ENCODE data around the gene OR10K2. TPM values are rescaled to one million over a fixed set of nuclear protein-coding genes. Genes with fewer than 3 reads are reported as not detected.

The OR10K2 gene
- total and polyA plus RNA-seq, 9 of the 15 experiments (the other 6 are each of a cell fraction or from before 2014, with no cell fraction given), result not detected

- Histone ChIP-seq H3K4me2 (ENCODE audit: insufficient read depth, low read length) (no peak within 1 kb of the TSS), H2AFZ (ENCODE audit: low read depth, low read length) (no peak within 1 kb of the TSS), H3K27me3 (ENCODE audit: control insufficient read depth in 2 of 2, insufficient read depth in 2 of 2, low read length in 2 of 2) (no peaks in the 10 kb centered on the region), H3K79me2 (ENCODE audit: control insufficient read depth, insufficient read depth, low read length) (no peaks in the 10 kb centered on the region), H3K4me3 (no peak within 1 kb of the TSS), H4K20me1 (replicated peaks; ENCODE audit: control insufficient read depth, insufficient read depth, low read length) (no peaks in the 10 kb centered on the region), H3K9me3 (replicated peaks; ENCODE audit: control insufficient read depth, insufficient read depth, low read depth, low read length) (no peaks in the 10 kb centered on the region), H3K36me3 (ENCODE audit: control insufficient read depth, insufficient read depth, low read length) (no peaks in the 10 kb centered on the region), H3K4me1 (replicated peaks in 1 of 2; ENCODE audit: control insufficient read depth in 2 of 2, insufficient read depth in 2 of 2, low read length in 2 of 2) (no peaks in the 10 kb centered on the region), H3K27ac (ENCODE audit: extremely low read depth, low read depth, low read length) (no peak within 1 kb of the TSS), H3K9ac (ENCODE audit: insufficient read depth in 1 of 2, low read depth in 2 of 2, low read length in 2 of 2) (no peak within 1 kb of the TSS), H3K9me1 (ENCODE audit: control insufficient read depth, insufficient read depth, low read length) (no peaks in the 10 kb centered on the region)
- ChIA-PET CTCF (ENCODE audit: low intra/inter-chr PET ratio) (no interaction called here), POLR2A (no interaction called here)
- intact Hi-C loops (cut with micrococcal nuclease) (no loop called here), in situ Hi-C loops (cut with MboI) (no loop called here)
- BruUV-seq (replicated peaks), result no TSS peak
- FAIRE-seq (no peak), ATAC-seq (no peak), DNase-seq (ENCODE audit: extremely low read depth in 1 of 4, low spot score in 3 of 4) (no peak)
- TF ChIP-seq CREB5 (CRISPR knock-in tag; IDR thresholded peaks at IDR 0.05) (no peak), FOXJ3 (CRISPR knock-in tag; IDR thresholded peaks at IDR 0.05) (no peak), MCM7 (IDR thresholded peaks at IDR 0.05) (no peak), SIX5 (IDR thresholded peaks at IDR 0.05; ENCODE audit: borderline replicate concordance in 1 of 2, insufficient read depth in 1 of 2, low read depth in 1 of 2, low read length in 2 of 2) (no peak), THRA (IDR thresholded peaks at IDR 0.05) (no peak)
- TF ChIP-seq, protein P1, sequence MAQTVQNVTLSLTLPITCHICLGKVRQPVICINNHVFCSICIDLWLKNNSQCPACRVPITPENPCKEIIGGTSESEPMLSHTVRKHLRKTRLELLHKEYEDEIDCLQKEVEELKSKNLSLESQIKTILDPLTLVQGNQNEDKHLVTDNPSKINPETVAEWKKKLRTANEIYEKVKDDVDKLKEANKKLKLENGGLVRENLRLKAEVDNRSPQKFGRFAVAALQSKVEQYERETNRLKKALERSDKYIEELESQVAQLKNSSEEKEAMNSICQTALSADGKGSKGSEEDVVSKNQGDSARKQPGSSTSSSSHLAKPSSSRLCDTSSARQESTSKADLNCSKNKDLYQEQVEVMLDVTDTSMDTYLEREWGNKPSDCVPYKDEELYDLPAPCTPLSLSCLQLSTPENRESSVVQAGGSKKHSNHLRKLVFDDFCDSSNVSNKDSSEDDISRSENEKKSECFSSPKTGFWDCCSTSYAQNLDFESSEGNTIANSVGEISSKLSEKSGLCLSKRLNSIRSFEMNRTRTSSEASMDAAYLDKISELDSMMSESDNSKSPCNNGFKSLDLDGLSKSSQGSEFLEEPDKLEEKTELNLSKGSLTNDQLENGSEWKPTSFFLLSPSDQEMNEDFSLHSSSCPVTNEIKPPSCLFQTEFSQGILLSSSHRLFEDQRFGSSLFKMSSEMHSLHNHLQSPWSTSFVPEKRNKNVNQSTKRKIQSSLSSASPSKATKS (CRISPR knock-in tag; IDR thresholded peaks at IDR 0.05), result no peak
These were observed 45.9 kb upstream of the OR10K2 start, which contains the start of gene OR10R2 for GRCh38 chr1:158471920-158472319. OR10R2 (plus strand) TSS chr1:158472220; CDS start chr1:158472326, 106 bp downstream.
